Parathyroid adenoma (tissue), 2 donors: Measurements from ENCODE around the gene PRDM16.

Source experiments
- H2AFZ ChIP-seq: fragments of 300-600 bp; sonication (generic); one replicate; pipeline ENCODE4 v1.7.0; 2017; ENCODE audit warnings: antibody characterized with exemption, mild to moderate bottlenecking
- H3K27ac ChIP-seq: fragments of 300-600 bp; sonication (generic); one replicate; pipeline ENCODE4 v1.7.0; 2017
- H3K27me3 ChIP-seq: fragments of 300-600 bp; sonication (generic); one replicate; pipeline ENCODE4 v1.7.0; 2017; ENCODE audit warnings: low read length; ENCODE audit not compliant: control insufficient read depth, insufficient read depth
- H3K36me3 ChIP-seq: fragments of 300-600 bp; sonication (generic); one replicate; pipeline ENCODE4 v1.7.0; 2017; ENCODE audit warnings: low read length; ENCODE audit not compliant: control insufficient read depth, insufficient read depth
- H3K4me1 ChIP-seq: fragments of 300-600 bp; sonication (generic); one replicate; pipeline ENCODE4 v1.7.0; 2017; ENCODE audit warnings: control low read depth
- H3K4me2 ChIP-seq: fragments of 300-600 bp; sonication (generic); one replicate; pipeline ENCODE4 v1.7.0; 2017; ENCODE audit warnings: low read length
- H3K4me3 ChIP-seq: fragments of 300-600 bp; sonication (generic); one replicate; pipeline ENCODE4 v1.7.0; 2017; ENCODE audit warnings: low read depth, low read length
- H3K79me2 ChIP-seq: fragments of 300-600 bp; sonication (generic); one replicate; pipeline ENCODE4 v1.7.0; 2017; ENCODE audit warnings: control low read depth
- H3K9ac ChIP-seq: fragments of 300-600 bp; sonication (generic); one replicate; pipeline ENCODE4 v1.7.0; 2017; ENCODE audit warnings: mild to moderate bottlenecking
- H3K9me3 ChIP-seq: fragments of 300-600 bp; sonication (generic); one replicate; pipeline ENCODE4 v1.7.0; 2017; ENCODE audit warnings: low read length; ENCODE audit not compliant: control insufficient read depth
- TF ChIP-seq, protein P1 (sequence below): fragments of 300-600 bp; sonication (generic); IDR thresholded peaks from one replicate; pipeline ENCODE4 v1.7.0; 2017; ENCODE audit warnings: antibody characterized with exemption, mild to moderate bottlenecking
- donor health status: primary hyperparathyroidism.

PRDM16 gene

DNA sequence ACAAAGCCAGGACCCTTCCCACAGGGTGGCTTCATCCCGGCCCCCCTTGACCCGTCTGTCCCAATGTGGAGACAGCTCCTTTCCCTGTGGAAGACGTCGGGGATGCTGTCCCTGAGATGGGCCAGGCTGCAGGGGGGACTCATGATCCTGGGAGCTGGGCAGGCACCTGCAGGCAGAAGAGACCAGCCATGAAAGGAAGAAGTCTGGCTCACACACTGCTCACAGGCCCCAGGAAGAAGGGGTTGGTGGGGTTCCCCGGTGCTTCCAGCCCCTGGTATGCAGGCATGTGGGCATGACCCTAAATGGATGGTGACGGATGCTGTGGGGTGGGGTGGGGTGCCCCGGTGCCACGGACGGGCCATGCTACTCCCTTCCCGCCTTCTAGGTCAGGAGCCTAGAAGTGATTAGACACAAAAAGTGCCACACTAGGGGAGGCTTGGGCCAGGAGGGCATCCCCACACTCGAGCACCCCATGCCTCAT lies 39.5 kb upstream of the PRDM16 start:
- Histone ChIP-seq H2AFZ (no peak overlapping the region), H3K4me1 (no peaks in the 10 kb centered on the region), H3K27ac (no peak overlapping the region), H3K4me3 (no peak overlapping the region), H3K9ac (no peak overlapping the region), H3K4me2 (no peak overlapping the region), H3K27me3 (no peaks in the 10 kb centered on the region), H3K9me3 (no peaks in the 10 kb centered on the region), H3K79me2 (no peaks in the 10 kb centered on the region), H3K36me3 (no peaks in the 10 kb centered on the region)
- TF ChIP-seq, protein P1, sequence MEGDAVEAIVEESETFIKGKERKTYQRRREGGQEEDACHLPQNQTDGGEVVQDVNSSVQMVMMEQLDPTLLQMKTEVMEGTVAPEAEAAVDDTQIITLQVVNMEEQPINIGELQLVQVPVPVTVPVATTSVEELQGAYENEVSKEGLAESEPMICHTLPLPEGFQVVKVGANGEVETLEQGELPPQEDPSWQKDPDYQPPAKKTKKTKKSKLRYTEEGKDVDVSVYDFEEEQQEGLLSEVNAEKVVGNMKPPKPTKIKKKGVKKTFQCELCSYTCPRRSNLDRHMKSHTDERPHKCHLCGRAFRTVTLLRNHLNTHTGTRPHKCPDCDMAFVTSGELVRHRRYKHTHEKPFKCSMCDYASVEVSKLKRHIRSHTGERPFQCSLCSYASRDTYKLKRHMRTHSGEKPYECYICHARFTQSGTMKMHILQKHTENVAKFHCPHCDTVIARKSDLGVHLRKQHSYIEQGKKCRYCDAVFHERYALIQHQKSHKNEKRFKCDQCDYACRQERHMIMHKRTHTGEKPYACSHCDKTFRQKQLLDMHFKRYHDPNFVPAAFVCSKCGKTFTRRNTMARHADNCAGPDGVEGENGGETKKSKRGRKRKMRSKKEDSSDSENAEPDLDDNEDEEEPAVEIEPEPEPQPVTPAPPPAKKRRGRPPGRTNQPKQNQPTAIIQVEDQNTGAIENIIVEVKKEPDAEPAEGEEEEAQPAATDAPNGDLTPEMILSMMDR: no peak

DNA sequence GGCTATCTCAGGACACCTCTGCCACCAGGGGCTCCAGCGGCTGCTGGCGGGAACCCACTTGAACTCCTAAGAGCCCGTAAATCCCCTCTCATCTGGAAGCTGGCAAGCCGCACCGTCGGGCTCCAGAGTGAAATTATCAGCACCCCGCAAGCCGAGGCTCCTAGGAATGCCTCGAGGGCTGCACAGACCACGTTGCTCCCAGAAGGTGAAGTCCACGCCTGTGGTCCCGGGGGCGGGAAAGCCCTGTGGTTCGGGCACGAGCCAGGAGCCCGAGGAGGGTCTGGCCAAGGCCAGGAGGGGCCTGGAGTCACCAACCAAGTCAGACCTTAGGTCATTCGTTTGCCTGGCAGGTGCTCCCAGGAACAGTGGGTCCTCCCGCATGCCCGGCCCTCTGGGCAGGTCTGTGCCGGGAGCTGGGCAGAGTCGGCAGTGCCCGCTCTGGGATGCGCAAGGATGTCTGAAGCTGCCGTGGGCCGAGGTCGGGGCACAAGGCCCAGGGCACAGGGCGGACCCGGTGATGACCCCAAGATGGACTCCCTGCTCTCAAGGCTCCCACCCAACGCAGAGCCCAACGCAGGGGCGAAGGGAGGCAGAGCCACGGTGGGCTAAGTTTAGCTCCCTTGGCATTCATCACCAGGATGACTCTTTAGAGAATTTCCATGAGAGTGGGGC lies 38.9 kb upstream of the PRDM16 start:
- no peaks in the 10 kb centered on the region for H3K79me2 ChIP-seq
- H3K4me1 ChIP-seq: no peaks in the 10 kb centered on the region
- H3K36me3 ChIP-seq: no peaks in the 10 kb centered on the region
- TF ChIP-seq, protein P1: no peak
- H3K9ac ChIP-seq: no peak overlapping the region
- H3K4me3 ChIP-seq: no peak overlapping the region
- H3K4me2 ChIP-seq: no peak overlapping the region
- H3K27me3 ChIP-seq: no peaks in the 10 kb centered on the region
- no peaks in the 10 kb centered on the region for H3K9me3 ChIP-seq
- H2AFZ ChIP-seq: no peak overlapping the region
- no peak overlapping the region for H3K27ac ChIP-seq

DNA sequence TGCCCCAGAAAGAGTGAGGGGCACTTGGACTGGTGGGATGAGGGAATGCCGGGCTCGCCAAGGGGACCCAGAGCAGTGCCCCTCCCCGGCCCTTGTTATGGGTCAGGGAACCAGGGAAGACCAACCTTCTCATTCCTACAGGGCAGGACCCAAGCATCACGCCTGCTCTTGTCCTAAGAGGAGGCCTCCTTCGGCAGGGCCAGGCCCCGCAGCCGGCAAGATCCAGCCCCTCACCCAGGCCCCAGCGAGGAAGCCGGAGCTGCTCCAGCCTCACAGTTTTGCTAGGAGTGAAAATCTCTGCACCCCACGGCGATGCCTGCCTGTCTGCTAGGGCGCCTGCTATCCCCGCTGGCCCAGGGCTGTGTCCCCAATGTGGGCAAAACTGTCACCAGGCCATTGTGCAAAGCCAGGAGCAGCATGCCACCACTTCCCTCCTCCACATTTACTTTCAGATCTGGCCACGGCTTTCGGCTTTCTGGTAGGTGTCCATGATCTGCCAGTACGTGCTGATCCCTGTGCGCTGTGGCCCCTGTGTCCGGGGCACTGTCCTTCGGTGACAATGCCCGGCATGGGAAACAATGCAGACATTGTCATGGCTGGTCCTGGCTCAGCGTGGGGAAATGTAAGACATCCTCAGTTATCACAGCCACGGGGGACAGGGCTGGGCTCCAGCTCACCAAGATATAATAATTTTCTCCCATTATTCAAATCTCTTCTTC lies 38.2 kb upstream of the PRDM16 start:
- no peak overlapping the region for H3K27ac ChIP-seq
- H3K9ac ChIP-seq: no peak overlapping the region

DNA sequence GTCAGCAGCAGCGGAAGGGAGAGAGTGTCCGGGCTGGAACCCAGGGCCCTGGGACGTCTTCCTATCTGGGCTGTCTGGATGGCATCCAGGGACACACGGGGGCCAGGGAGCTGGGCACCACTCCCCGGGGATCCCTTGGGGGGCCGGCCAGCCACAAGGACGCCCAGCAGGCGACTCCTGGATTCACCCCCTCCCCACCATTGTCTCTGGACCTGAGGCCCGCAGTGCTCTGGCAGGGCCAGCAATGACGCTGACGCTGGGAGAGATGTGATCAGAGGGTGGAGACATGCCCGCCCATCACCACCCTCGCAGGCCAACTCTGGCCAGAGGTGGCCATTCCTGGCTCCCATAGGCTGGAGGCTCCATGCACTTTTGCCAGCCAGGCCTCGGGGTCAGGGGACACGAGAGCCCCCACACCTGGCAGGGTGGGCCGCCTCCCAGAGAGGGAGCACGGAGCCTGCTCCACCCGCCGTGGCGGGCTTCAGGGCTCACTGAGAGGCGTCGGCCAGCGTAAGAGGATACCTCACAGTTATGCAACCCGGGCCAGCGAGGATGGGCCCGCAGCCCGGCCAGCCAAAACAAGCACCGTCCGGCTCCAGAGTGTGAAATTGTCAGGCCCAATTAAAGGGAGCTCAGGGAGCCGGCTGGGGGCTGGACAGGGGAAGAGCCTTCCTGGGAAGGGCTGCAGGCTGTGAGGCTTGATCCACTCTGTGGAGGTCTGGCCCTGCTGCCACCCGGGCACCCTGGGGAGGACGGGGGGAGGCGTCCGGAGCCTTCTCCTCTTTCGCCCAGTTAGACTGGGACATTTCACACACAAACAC lies 37.4 kb upstream of the PRDM16 start:
- no peak overlapping the region for H3K27ac ChIP-seq

More for the DNA sequence above, 38.2 kb upstream of the PRDM16 start:
- TF ChIP-seq, protein P1: no peak
- Histone ChIP-seq H3K4me1 (no peaks in the 10 kb centered on the region), H3K4me2 (no peak overlapping the region), H2AFZ (no peak overlapping the region), H3K4me3 (no peak overlapping the region), H3K36me3 (no peaks in the 10 kb centered on the region), H3K9me3 (no peaks in the 10 kb centered on the region), H3K79me2 (no peaks in the 10 kb centered on the region), H3K27me3 (no peaks in the 10 kb centered on the region)

More for the DNA sequence above, 37.4 kb upstream of the PRDM16 start:
- Histone ChIP-seq H3K4me3 (no peak overlapping the region), H3K27me3 (no peaks in the 10 kb centered on the region), H3K9ac (no peak overlapping the region), H2AFZ (no peak overlapping the region), H3K36me3 (no peaks in the 10 kb centered on the region), H3K79me2 (no peaks in the 10 kb centered on the region), H3K9me3 (no peaks in the 10 kb centered on the region), H3K4me1 (no peaks in the 10 kb centered on the region), H3K4me2 (no peak overlapping the region)
- TF ChIP-seq, protein P1: no peak
